Right atrium auricular region (tissue), 2 donors: ENCODE results near the gene CEP41. TPM values are rescaled to one million over a fixed set of nuclear protein-coding genes. Genes with fewer than 3 reads are reported as not detected.

Experiments
- DNase-seq: peaks from one replicate; pipeline ENCODE4 v3.0.0-alpha.2; 2019; ENCODE audit warnings: low spot score
- H3K27ac ChIP-seq, 2 donors: fragments of 200-600 bp; sonication (generic); 1 replicate in 1 of 2; 2 replicates in 1 of 2; pipeline ENCODE4 v1.5.1; 2016 to 2019
- H3K27me3 ChIP-seq, 2 donors: fragments of 200-600 bp; sonication (generic); one replicate each; pipeline versions ENCODE4 v1.5.1 to v1.6.0; 2017 to 2019
- H3K36me3 ChIP-seq: fragments of 200-600 bp; sonication (generic); one replicate; pipeline ENCODE4 v1.5.1; 2016
- H3K4me1 ChIP-seq, 2 donors: fragments of 200-600 bp; sonication (generic); one replicate each; pipeline versions ENCODE4 v1.5.1 to v1.6.0; 2017 to 2019
- H3K4me3 ChIP-seq, 2 donors: fragments of 200-600 bp; sonication (generic); 1 replicate in 1 of 2; 2 replicates in 1 of 2; pipeline ENCODE4 v1.5.1; 2017 to 2019; ENCODE audit warnings: mild to moderate bottlenecking in 1 of 2, moderate library complexity in 1 of 2
- H3K9me3 ChIP-seq, 2 donors: fragments of 200-600 bp; sonication (generic); one replicate each; pipeline ENCODE4 v1.5.1; 2019
- CTCF ChIP-seq, 2 donors: fragments of 200-600 bp; sonication (generic); IDR thresholded peaks; one replicate each; pipeline ENCODE4 v1.5.1; 2019; ENCODE audit warnings: antibody characterized with exemption in 2 of 2
- total RNA-seq, 2 donors: library from RNA; depleted of rRNA; stranded (reverse); fragments of >200 nt; gene quantifications; one replicate each; pipeline ENCODE4 v1.1.0, GENCODE V29; 2016

Gene CEP41
- total RNA-seq, 2 donors from 2014 or later = 1.5 to 5.5 TPM

- TF ChIP-seq CTCF (IDR thresholded peaks at IDR 0.05) = no peak
- DNase-seq = no peak
- no peak overlapping the region for H3K27ac ChIP-seq
Measured at GRCh38 chr7:130473289-130473688, 32.5 kb upstream of the CEP41 start.

GRCh38 chr7:130471974-130472373 is 31.2 kb upstream of the CEP41 start:
- no peaks in the 10 kb centered on the region for H3K36me3 ChIP-seq

More at GRCh38 chr7:130473289-130473688, 32.5 kb upstream of the CEP41 start:
- Histone ChIP-seq H3K36me3 (no peaks in the 10 kb centered on the region), H3K27me3 (no peaks in the 10 kb centered on the region), H3K4me1 (no peaks in the 10 kb centered on the region), H3K9me3 (peaks cover 0 to 9% of the 10 kb centered on the region in 2 donors), H3K4me3 (no peak overlapping the region)

GRCh38 chr7:130468612-130469011 is 27.8 kb upstream of the CEP41 start:
- Histone ChIP-seq H3K27me3 (no peaks in the 10 kb centered on the region), H3K4me3 (no peak overlapping the region), H3K36me3 (no peaks in the 10 kb centered on the region), H3K9me3 (peaks cover 0 to 5% of the 10 kb centered on the region in 2 donors), H3K4me1 (no peaks in the 10 kb centered on the region), H3K27ac (no peak overlapping the region)
- no peak for TF ChIP-seq CTCF (IDR thresholded peaks at IDR 0.05)
- DNase-seq = no peak

More at GRCh38 chr7:130471974-130472373, 31.2 kb upstream of the CEP41 start:
- DNase-seq = no peak
- no peak overlapping the region for H3K27ac ChIP-seq
- H3K4me3 ChIP-seq = no peak overlapping the region
- no peaks in the 10 kb centered on the region for H3K27me3 ChIP-seq
- no peaks in the 10 kb centered on the region for H3K9me3 ChIP-seq
- no peaks in the 10 kb centered on the region for H3K4me1 ChIP-seq
- no peak for TF ChIP-seq CTCF (IDR thresholded peaks at IDR 0.05)

- no peak overlapping the region for H3K27ac ChIP-seq
- no peaks in the 10 kb centered on the region for H3K4me1 ChIP-seq
- no peak for TF ChIP-seq CTCF (IDR thresholded peaks at IDR 0.05)
- H3K4me3 ChIP-seq = no peak overlapping the region
- H3K36me3 ChIP-seq = no peaks in the 10 kb centered on the region
- H3K9me3 ChIP-seq = peaks cover 0 to 15% of the 10 kb centered on the region in 2 donors
- no peak for DNase-seq
- no peaks in the 10 kb centered on the region for H3K27me3 ChIP-seq
Measured at GRCh38 chr7:130463553-130464434, 23.0 kb upstream of the CEP41 start.

- no peak overlapping the region for H3K4me3 ChIP-seq
- no peak for TF ChIP-seq CTCF (IDR thresholded peaks at IDR 0.05)
- H3K4me1 ChIP-seq = no peaks in the 10 kb centered on the region
- DNase-seq = no peak
- no peak overlapping the region for H3K27ac ChIP-seq
- peaks cover 0 to 15% of the 10 kb centered on the region in 2 donors for H3K9me3 ChIP-seq
- H3K27me3 ChIP-seq = no peaks in the 10 kb centered on the region
- no peaks in the 10 kb centered on the region for H3K36me3 ChIP-seq
Measured at GRCh38 chr7:130461272-130461671, 20.5 kb upstream of the CEP41 start.
